Suppressor macrophage treated with lipopolysaccharide for 1 hour (primary cell): ENCODE results near the gene IL17RC.
A peak's percentile ranks its signal among the peaks of the same experiment; 100 is the strongest.
"Not testable (repeated sequence)": the region's sequence is repeated elsewhere in the genome, so short reads cannot be mapped to it uniquely, and the experiment has no call there.

Experiments used
- DNase-seq, 3 donors: peaks; one replicate each; pipeline ENCODE4 v3.0.0-alpha.2; 2020 to 2022

IL17RC gene

DNA sequence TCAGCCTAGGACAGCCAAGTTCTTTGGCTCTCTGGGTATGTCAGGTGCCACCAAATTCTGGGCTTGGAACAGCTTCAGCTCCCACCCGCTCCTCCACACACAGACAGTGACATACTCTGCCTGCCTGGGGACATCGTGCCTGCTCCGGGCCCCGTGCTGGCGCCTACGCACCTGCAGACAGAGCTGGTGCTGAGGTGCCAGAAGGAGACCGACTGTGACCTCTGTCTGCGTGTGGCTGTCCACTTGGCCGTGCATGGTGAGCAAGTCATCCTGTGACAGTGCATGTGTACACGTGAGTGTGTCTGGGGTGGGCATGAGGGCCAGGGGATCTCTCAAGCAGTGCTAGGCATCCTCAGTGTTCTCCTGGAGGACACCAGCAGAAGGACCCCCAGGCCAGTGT lies 922 bp downstream of the IL17RC start:
- DNase-seq = no peak

- DNase-seq = no peak
These were observed 1.6 kb downstream of the IL17RC start for GRCh38 chr3:9918261-9919038.

GRCh38 chr3:9928158-9928557 lies 11.3 kb downstream of the IL17RC start:
- no peak for DNase-seq

- DNase-seq = peak in 1 of 3 donors; percentile 20
These were observed 14.0 kb downstream of the IL17RC start for GRCh38 chr3:9930804-9931418.

- no peak for DNase-seq
These were observed 15.6 kb downstream of the IL17RC start for GRCh38 chr3:9932535-9932842.

- peak; percentile 89 to 93 (median 90) for DNase-seq
These were observed 16.1 kb downstream of the IL17RC start for GRCh38 chr3:9932843-9933560.

DNA sequence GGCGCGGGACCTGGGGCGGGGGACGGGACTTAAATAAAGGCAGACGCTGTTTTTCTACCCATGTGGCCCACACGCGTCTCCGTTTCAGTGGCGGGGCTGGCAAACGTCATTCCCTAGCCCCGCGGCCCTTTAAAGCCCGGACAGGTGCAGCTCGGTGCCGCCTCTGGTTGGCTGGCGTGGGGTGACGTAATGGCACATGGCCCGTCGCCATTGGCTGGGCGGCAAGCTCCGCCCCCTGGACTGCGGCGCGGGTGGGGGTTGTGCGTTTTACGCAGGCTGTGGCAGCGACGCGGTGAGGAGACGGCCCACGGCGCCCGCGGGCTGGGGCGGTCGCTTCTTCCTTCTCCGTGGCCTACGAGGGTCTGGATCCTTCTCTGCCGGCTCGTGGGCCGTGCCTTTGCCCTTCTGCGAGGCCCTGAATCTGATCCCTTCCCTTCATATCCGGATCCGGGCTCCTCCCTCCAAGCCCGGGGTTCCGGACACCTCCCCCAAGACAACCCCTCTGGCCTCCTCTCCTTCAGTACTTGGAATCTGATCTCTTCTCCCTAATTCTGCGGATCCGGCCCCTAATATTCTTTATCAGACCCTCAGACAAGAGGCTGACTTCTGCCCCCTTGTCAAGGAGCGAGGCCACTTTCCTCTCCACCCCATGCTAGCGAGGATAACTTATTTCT lies 16.8 kb downstream of the IL17RC start, which contains the start of gene CRELD1:
Gene CRELD1 (plus strand): TSS at position 274 of the 674 bp plus-strand sequence. CDS start 605 bp downstream, outside the sequence.
- DNase-seq = peak; percentile 97 to 98 (median 97)

GRCh38 chr3:9934235-9934621 lies 17.3 kb downstream of the IL17RC start:
- peak in 1 of 3 donors; percentile 29 for DNase-seq

DNA sequence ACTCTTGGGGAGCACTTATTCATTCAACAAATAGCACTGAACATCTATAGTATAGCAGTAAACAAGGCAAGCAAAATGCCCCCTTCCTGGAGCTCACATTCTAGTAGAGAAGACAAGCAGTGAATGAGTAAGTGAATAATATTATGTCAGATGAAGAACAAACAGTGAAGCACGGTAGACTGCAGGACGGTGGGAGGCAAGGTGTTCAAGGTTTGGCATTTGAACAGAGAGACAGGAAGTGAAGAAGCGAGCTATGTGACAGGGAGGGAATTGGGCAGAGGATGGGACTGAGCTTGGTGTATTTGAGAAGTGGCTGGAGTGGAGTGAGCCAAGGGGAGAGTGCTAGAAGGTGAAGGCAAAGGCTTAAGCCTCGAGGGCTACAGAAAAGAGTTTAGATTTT lies 18.1 kb downstream of the IL17RC start:
- DNase-seq = no peak

- peak; percentile 62 to 69 (median 68) for DNase-seq
These were observed 19.1 kb downstream of the IL17RC start for GRCh38 chr3:9935966-9936510.

DNA sequence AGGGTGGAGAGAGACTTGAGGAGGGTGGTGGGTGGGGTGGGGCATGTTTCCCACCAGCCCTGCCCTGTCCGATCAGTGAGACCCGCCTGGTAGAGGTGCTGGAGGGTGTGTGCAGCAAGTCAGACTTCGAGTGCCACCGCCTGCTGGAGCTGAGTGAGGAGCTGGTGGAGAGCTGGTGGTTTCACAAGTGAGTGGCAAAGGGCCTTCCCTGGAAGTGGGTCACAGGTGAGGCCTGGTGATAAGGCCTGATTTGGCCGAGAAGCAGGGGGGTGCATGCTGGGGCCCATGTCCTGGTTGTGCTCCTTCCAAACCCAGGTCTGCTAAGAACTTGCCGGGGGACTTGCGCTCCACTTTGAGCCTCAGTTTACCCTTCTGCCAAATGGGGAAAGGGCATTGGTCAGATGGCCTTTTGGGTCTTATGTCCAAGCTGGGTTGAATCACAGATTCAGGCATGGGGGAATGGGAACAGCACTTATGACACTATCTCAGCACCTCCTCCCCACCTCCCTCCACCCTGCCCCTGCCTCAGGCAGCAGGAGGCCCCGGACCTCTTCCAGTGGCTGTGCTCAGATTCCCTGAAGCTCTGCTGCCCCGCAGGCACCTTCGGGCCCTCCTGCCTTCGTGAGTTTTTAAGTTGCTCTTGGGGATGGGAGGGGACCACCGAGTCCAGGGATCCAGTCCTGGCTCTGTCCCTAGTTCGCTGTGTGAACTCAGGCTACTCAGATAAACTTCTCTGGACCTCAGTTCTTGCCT lies 20.8 kb downstream of the IL17RC start:
- no peak for DNase-seq

- no peak for DNase-seq
These were observed 22.1 kb downstream of the IL17RC start for GRCh38 chr3:9938966-9939365.

GRCh38 chr3:9939906-9940305 lies 23.0 kb downstream of the IL17RC start:
- DNase-seq = not testable (repeated sequence)

DNA sequence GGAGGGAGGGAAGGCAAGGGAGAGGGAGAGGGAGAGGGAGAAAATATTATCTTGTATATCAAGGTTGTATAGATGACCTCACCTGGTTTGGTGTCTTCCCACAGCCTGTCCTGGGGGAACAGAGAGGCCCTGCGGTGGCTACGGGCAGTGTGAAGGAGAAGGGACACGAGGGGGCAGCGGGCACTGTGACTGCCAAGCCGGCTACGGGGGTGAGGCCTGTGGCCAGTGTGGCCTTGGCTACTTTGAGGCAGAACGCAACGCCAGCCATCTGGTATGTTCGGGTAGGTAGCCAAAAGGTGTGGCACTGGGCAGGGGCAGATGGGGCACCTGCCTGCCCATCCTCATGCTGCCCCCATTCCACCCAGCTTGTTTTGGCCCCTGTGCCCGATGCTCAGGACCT lies 23.8 kb downstream of the IL17RC start:
- DNase-seq = no peak

DNA sequence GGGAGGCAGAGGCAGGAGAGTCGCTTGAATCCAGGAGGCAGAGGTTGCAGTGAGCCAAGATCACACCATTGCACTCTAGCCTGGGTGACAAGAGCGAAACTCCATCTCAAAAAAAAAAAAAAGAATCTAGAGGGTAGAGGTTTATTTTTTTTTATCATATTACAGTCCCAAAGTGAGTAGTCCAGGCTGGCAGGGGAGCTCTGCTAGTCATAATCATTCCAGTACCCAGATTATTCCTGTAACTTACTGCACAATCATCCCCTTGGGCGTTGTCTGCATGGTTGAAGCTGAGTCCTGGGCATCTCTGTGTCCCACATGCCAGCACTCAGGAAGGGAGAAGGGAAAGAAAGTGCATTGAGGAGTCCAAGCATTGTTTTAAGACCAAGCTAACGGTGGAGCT lies 25.3 kb downstream of the IL17RC start:
- DNase-seq = no peak

GRCh38 chr3:9942934-9943690 lies 26.2 kb downstream of the IL17RC start:
- no peak for DNase-seq

- DNase-seq = no peak
These were observed 27.4 kb downstream of the IL17RC start for GRCh38 chr3:9944271-9944670.

- no peak for DNase-seq
These were observed 28.5 kb downstream of the IL17RC start for GRCh38 chr3:9945358-9945757.

GRCh38 chr3:9946112-9947024 lies 29.5 kb downstream of the IL17RC start:
- peak; percentile 90 to 94 (median 93) for DNase-seq
